ENCODE data around the gene TMEM81. TPM values are rescaled to one million over a fixed set of nuclear protein-coding genes. Genes with fewer than 3 reads are reported as not detected.

Gene TMEM81
- total and polyA plus RNA-seq, 2 of the 8 experiments (the other 6 are each of a cell fraction or from before 2014, with no cell fraction given): 2.1 to 5.9 TPM

DNA sequence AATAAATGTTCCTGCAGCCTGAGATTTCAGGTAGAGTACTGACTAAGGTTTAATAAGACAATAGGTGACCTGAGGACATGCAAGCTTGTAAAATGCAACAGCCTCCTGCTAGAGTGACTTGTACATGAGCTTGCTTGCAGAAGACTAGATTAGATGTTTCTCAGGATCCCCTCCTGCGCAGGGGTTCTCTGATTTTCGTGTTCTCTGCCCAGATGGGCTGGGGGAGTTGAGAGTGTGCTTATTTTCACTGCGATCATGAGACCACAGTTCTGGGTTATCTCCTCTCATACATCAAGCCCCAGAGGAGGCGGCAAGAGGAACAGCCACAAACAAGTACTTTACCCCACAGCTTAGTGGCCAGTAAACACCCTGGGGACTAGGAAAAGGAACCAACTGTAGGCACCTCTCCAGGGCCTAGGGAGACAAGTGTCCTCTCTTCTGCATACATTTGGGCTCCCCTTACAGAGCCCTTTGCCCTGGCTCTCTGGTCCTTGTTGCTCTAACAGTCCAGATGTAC, 8.0 kb downstream of the TMEM81 start:
- FAIRE-seq (no peak), DNase-seq (ENCODE audit: low read depth in 1 of 2, low spot score in 2 of 2) (no peak)
- Histone ChIP-seq H3K23me2 (ENCODE audit: low read depth, low read length) (no peaks in the 10 kb centered on the region), H2BK20ac (ENCODE audit: low read length) (no peak overlapping the region), H4K8ac (ENCODE audit: extremely low read depth, insufficient read depth, low read length) (no peak overlapping the region), H4K91ac (replicated peaks; ENCODE audit: insufficient read length, low read length) (no peak overlapping the region), H2BK120ac (replicated peaks; ENCODE audit: low read depth, low read length) (no peak overlapping the region), H3K56ac (replicated peaks; ENCODE audit: insufficient read length, low read depth, low read length) (no peak overlapping the region), H3K27me3 (replicated peaks in 1 of 4; ENCODE audit: control insufficient read depth in 3 of 4, extremely low read depth in 1 of 4, insufficient read depth in 3 of 4, low read length in 3 of 4) (no peaks in the 10 kb centered on the region), H3K23ac (ENCODE audit: insufficient read length) (no peak overlapping the region), H3K9me3 (ENCODE audit: insufficient read depth in 2 of 2, low read depth in 1 of 2, low read length in 1 of 2) (no peaks in the 10 kb centered on the region), H3K79me1 (ENCODE audit: low read depth, low read length) (no peaks in the 10 kb centered on the region), H3K4me3 (ENCODE audit: extremely low read depth in 1 of 4, insufficient read depth in 2 of 4, low read depth in 3 of 4, low read length in 4 of 4) (no peak overlapping the region), H3K4me1 (replicated peaks in 1 of 4; ENCODE audit: control insufficient read depth in 3 of 4, insufficient read depth in 4 of 4, low read length in 3 of 4) (no peaks in the 10 kb centered on the region), H4K5ac (ENCODE audit: insufficient read length, low read depth, low read length) (no peak overlapping the region), H3K18ac (ENCODE audit: extremely low read depth, low read length) (no peak overlapping the region), H3K79me2 (ENCODE audit: control insufficient read depth in 1 of 2, insufficient read depth in 2 of 2, low read length in 2 of 2) (no peaks in the 10 kb centered on the region), H2BK15ac (ENCODE audit: low read length) (no peak overlapping the region), H3K36me3 (ENCODE audit: control insufficient read depth in 2 of 4, insufficient read depth in 4 of 4, low read length in 3 of 4) (no peaks in the 10 kb centered on the region), H3K27ac (ENCODE audit: low read depth, low read length) (no peak overlapping the region), H2AFZ (ENCODE audit: low read length) (no peak overlapping the region), H3K9ac (replicated peaks in 1 of 4; ENCODE audit: extremely low read depth in 1 of 4, low read depth in 3 of 4, low read length in 3 of 4) (no peak overlapping the region), H3K14ac (ENCODE audit: insufficient read length) (no peak overlapping the region), H2AK5ac (ENCODE audit: low read depth, low read length) (no peak overlapping the region), H3K4me2 (ENCODE audit: insufficient read depth in 1 of 2, low read depth in 2 of 2, low read length in 2 of 2) (no peak overlapping the region), H2BK5ac (ENCODE audit: low read depth, low read length) (no peak overlapping the region), H4K20me1 (replicated peaks in 1 of 2; ENCODE audit: control insufficient read depth in 1 of 2, insufficient read depth in 2 of 2, low read length in 2 of 2) (no peaks in the 10 kb centered on the region), H3K4ac (replicated peaks; ENCODE audit: insufficient read length, low read depth, low read length) (no peak overlapping the region), H2BK12ac (ENCODE audit: low read depth, low read length) (no peak overlapping the region)
- no peak for TF ChIP-seq SP1 (IDR thresholded peaks at IDR 0.05; ENCODE audit: low read depth, low read length)
- WGBS, 2 experiments (ENCODE audit: extremely low coverage in 1 of 2, insufficient coverage in 1 of 2, insufficient read length in 1 of 2, insufficient replicate concordance in 2 of 2, low coverage in 1 of 2, low lambda C conversion rate in 2 of 2, missing lambda C conversion rate in 1 of 2): 89% methylated on average over 4 of the region's 4 CpGs; no CpG with 5 or more reads in 1 of the 2 experiments
- POLR2A ChIA-PET (ENCODE audit: partially characterized antibody): interaction anchor here (1.4 kb wide), 1 partner anchor 50 kb away, joined by 3 read pairs; no protein-coding TSS in a partner anchor
- CTCF ChIA-PET (ENCODE audit: partially characterized antibody): interaction anchor here (0.6 to 38.9 kb wide), 11 partner anchors 10 to 1104 kb away, joined by 3 to 1336 read pairs (median 4); no protein-coding TSS in a partner anchor
